LNCaP clone FGC (cell line): ENCODE results near the gene CDC42EP4.
"Not testable (repeated sequence)": the region's sequence is repeated elsewhere in the genome, so short reads cannot be mapped to it uniquely, and the experiment has no call there.

Source experiments
- DNase-seq: peaks from one replicate; pipeline ENCODE4 v3.0.0-alpha.2; 2011; ENCODE audit warnings: low read depth
- H3K4me3 ChIP-seq: 2 replicates; pipeline ENCODE4 v1.5.1; 2011; ENCODE audit warnings: mild to moderate bottlenecking, low read depth, low read length, control low read depth
- TF ChIP-seq, protein P1 (sequence below): IDR thresholded peaks from 2 replicates; pipeline ENCODE4 v1.5.1; 2012; ENCODE audit warnings: mild to moderate bottlenecking; ENCODE audit not compliant: control insufficient read depth, insufficient read depth; ENCODE audit errors: extremely low read depth

CDC42EP4 gene

DNA sequence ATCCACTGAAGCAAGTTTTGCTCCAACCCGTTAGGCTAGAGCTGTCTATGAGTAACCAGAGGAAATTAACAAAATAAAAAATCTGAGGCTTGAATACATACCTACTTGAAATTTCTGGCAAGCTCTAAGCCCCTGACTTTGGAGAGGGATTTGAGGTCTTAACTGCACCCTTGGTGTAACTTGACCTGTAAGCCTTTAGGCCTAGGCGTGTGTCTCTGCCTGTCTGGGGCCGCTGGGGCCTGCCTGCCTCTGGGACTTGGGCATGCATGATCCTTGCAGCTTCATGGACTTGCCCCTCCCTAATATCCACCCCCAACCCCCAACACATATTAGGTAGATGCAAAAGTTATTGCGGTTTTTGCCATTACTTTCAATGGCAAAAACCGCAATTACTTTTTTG lies 3.7 kb upstream of the CDC42EP4 start:
- TF ChIP-seq, protein P1, sequence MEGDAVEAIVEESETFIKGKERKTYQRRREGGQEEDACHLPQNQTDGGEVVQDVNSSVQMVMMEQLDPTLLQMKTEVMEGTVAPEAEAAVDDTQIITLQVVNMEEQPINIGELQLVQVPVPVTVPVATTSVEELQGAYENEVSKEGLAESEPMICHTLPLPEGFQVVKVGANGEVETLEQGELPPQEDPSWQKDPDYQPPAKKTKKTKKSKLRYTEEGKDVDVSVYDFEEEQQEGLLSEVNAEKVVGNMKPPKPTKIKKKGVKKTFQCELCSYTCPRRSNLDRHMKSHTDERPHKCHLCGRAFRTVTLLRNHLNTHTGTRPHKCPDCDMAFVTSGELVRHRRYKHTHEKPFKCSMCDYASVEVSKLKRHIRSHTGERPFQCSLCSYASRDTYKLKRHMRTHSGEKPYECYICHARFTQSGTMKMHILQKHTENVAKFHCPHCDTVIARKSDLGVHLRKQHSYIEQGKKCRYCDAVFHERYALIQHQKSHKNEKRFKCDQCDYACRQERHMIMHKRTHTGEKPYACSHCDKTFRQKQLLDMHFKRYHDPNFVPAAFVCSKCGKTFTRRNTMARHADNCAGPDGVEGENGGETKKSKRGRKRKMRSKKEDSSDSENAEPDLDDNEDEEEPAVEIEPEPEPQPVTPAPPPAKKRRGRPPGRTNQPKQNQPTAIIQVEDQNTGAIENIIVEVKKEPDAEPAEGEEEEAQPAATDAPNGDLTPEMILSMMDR: no peak
- no peak overlapping the region for H3K4me3 ChIP-seq
- DNase-seq: no peak

- H3K4me3 ChIP-seq: no peak overlapping the region
- TF ChIP-seq, protein P1: no peak
- no peak for DNase-seq
Observed at GRCh38 chr17:73313526-73314127, 1.8 kb upstream of the CDC42EP4 start.

GRCh38 chr17:73312887-73313286 lies 1.1 kb upstream of the CDC42EP4 start:
- not testable (repeated sequence) for H3K4me3 ChIP-seq, DNase-seq

- no peak for DNase-seq
- peak overlapping the region; percentile 87 for H3K4me3 ChIP-seq
- TF ChIP-seq, protein P1: no peak; the same call in 1 of the 2 replicates
Observed at GRCh38 chr17:73311428-73311780, 397 bp downstream of the CDC42EP4 start.

DNA sequence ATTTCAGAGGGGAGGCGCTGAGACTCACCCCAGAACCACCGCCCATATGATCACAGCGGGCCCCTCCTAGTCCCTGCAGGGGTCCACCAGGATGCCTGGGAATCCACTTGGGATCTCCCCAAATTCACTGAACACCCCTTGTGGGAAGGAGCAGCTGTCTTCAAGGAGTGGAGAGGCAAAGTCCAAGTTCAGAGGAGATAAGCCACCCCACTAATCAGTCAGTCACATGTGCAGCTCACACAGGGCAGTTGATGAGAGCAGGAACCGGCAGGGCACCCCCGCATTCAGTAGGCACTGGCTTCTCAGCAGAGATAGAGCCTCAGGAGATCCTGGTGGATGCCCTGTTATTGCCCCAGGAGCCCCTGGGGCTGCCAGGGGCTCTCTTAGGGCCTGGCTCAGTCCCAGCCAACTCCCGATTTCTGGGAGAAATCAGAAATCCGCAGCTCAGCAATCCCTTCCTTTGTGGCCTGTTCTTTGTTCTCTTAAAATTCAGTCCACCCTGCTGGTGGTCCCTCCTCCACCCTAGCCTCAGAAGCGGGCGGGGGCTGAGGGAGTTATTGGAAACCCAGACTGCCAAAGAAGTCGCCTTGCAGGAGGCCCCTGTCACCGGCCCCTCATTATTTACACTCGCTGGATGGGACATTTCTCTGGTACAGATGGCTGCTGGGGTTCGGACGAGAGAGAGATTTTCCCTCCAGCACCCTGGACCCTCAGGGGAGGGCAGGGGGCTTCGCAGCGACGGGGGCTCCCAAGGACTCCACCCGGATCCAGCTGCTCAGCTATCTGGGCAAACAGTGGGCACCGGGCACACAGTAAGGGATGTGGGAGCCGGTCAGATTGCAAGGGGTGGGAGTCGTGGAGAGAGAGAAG lies 1.8 kb downstream of the CDC42EP4 start:
- DNase-seq: no peak
- H3K4me3 ChIP-seq: peak overlapping the region; percentile 87

DNA sequence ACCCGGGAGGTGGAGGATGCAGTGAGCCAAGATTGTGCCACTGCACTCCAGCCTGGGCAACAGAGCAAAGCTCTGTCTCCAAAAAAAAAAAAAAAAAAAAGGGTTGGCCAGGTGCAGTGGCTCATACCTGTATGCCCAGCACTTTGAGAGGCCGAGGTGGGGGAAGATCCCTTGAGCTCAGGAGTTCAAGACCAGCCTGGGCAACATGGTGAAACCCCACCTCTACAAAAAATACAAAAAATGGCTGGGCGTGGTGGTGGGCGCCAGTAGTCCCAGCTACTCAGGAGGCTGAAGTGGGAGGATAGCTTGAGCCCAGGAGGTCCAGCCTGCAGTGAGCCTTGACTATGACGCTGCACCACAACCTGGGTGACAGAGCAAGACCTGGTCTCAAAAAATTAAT lies 2.8 kb downstream of the CDC42EP4 start:
- peak overlapping the region; percentile 87 for H3K4me3 ChIP-seq
- not testable (repeated sequence) for DNase-seq

More for the DNA sequence above, 1.8 kb downstream of the CDC42EP4 start:
- TF ChIP-seq, protein P1: no peak

DNA sequence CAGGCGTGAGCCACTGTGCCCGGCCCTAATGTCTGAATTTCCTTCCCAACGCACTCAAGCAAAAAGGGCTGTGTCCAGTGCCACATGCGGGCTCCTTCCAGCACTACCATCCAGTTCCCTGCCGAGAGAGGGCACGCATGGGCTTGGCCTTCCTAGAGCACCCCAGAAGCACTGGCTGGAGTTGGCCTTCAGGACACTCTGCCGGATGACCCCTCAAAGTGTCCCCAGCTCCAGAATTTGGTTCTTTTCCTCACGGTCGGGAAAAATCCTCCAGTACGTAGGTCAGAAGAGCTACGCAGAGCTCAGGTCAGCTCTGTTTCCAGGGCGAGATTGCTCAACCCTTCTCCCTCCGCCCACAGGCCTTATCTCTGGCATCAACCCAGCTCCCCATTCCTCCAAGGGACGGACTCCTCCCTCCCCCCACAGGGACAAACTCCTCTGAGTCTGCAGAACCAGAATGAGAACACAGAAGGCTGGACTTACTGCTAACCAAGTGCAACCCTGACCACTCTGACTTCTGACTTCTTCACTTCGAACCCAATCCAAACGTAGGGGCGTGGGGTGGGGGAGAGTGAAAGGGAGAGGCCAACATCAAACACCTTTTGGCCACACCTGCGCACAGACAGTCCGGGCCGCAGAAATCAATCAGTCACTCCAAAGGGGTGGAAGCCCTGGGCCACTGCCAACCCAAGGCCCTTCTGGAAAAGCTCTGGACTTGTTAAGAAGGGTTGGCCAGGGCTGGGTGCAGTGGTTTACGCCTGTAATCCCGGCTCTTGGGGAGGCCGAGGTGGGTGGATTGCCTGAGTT lies 3.6 kb downstream of the CDC42EP4 start:
- H3K4me3 ChIP-seq: peak overlapping the region; percentile 49
- DNase-seq: peak; percentile 98
- TF ChIP-seq, protein P1: peak; percentile 29; the same call in 1 of the 2 replicates
